HTERT RPE-1 (cell line): Measurements from ENCODE around the gene LOXL3.

Experiments used
- in situ Hi-C: fragments of 300-500 bp; cut with MboI; formaldehyde crosslinking; loops from 4 replicates; pipeline ENCODE4 v1.14.3; 2020; ENCODE audit warnings: low sequenced_read_pairs

Gene LOXL3, protein sequence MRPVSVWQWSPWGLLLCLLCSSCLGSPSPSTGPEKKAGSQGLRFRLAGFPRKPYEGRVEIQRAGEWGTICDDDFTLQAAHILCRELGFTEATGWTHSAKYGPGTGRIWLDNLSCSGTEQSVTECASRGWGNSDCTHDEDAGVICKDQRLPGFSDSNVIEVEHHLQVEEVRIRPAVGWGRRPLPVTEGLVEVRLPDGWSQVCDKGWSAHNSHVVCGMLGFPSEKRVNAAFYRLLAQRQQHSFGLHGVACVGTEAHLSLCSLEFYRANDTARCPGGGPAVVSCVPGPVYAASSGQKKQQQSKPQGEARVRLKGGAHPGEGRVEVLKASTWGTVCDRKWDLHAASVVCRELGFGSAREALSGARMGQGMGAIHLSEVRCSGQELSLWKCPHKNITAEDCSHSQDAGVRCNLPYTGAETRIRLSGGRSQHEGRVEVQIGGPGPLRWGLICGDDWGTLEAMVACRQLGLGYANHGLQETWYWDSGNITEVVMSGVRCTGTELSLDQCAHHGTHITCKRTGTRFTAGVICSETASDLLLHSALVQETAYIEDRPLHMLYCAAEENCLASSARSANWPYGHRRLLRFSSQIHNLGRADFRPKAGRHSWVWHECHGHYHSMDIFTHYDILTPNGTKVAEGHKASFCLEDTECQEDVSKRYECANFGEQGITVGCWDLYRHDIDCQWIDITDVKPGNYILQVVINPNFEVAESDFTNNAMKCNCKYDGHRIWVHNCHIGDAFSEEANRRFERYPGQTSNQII

DNA sequence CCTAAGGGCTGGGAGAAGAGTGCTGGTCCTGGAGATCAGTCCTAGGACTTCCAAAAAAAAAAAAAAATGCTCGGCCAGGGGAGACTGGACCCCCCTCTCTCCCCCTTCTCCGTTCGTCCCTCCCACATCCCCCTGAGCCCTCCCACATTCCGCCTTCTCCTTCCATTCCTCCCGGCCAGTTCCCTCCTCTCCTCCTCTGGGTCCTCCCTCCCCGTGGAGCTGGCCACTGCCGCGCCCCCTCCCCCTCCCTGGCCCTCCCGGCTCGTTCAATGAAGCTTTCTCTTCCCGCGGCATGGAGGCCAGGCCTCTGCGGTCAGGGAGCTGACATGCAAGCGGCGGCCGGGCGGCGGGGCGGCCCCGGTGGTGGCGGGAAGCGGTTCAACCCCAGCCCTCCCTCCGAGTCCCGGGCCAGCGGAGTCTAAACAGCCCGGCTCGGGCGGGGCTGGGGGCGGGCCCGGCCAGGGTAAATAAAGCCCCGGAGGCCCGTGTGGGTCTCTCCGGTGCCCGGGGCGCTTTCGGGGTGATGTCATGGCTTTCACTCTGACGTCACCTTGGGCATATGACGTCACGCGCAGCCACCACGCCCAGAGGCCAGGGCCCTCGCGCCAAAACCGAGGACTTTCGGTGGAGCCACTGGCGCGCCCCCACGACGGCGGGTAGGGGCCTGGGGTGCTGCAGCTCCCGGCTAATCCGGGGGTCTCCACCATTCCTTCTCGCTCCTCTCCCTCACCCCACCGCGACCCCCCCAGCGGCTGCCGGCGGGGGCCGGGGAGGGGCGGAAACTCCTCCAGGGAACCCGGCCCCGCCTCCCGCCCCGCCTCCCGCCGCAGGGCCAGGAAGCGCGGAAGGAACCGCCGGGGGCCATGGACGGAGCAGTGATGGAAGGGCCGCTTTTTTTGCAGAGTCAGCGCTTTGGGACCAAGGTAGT is at the start of gene LOXL3, which contains the start of gene DOK1:
LOXL3 (minus strand) TSS at position 51 of the 928 bp plus-strand sequence. CDS start 1,308 bp downstream, outside the sequence.
DOK1 (plus strand) TSS at position 829 of the 928 bp plus-strand sequence; CDS start at position 864, 35 bp downstream.
- in situ Hi-C loops = no loop called here

DNA sequence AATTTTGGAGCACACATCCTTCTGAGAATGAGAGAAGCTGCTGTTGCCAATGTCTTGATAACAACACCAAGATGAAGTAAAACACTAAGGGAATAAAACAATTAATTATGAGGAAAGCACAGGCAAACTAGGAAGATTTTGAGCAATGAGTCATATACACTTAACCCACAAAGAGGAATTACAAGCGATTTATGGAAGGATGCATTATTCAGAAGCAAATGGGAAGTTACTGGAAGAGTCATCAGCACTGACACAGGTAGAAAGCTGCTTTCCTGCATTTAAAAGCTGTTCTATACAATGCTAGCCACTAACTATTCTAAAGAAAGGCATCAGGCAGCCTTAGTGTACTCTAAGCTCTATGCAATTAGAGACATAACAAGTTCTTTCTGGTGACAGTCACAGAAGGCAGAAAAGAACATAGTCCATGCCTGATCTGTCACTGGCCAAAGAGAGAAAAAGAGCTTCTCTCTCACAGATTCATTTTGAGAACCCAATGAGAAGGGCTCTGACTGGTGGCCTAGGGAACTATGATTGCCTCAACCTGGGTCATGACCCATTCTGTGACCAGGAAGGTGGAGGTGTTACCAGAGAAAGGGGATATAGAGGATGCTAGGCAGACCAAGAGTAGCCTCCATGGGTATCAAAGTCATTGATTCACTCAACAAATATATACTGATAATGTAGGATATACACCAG is 49.0 kb upstream of the LOXL3 start:
- in situ Hi-C loops = no loop called here

- in situ Hi-C loops = no loop called here
These were observed 45.9 kb upstream of the LOXL3 start for GRCh38 chr2:74599676-74600075.

- in situ Hi-C loops = no loop called here
These were observed 43.7 kb upstream of the LOXL3 start for GRCh38 chr2:74597410-74597809.

- in situ Hi-C loops = no loop called here
These were observed 42.8 kb upstream of the LOXL3 start for GRCh38 chr2:74596584-74596983.

- in situ Hi-C loops = no loop called here
These were observed 40.4 kb upstream of the LOXL3 start for GRCh38 chr2:74593826-74594772.

GRCh38 chr2:74588664-74589063 is 34.9 kb upstream of the LOXL3 start:
- in situ Hi-C loops = no loop called here

GRCh38 chr2:74587664-74588277 is 34.0 kb upstream of the LOXL3 start:
- in situ Hi-C loops = no loop called here

- in situ Hi-C loops = no loop called here
These were observed 31.9 kb upstream of the LOXL3 start for GRCh38 chr2:74585406-74586185.

DNA sequence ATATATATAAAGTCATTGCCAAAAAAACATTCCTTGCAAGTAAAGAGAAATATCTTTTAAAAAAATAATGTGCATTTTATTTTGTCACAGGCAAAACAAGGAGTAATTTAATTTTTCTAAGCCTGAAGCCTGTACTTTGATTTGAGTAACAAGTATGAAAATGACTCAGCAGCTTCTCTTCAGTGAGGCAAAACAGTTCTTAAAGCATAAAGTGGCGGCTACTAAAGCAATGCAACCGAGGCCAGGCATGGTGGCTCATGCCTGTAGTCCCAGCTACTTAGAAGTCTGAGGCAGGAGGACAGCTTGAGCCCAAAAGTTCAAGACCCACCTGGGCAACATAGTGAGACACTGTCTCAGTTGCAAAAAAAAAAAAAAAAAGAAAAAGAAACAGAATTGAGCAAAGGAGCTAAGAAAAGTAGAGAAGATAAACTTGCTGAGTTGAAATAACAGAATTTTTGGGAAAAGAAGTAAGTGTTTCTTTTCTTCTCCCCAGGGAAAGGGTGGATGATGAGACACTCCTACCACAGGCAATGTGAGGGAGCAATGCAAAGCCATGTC is 30.4 kb upstream of the LOXL3 start:
- in situ Hi-C loops = no loop called here

GRCh38 chr2:74583504-74583903 is 29.8 kb upstream of the LOXL3 start:
- in situ Hi-C loops = no loop called here

DNA sequence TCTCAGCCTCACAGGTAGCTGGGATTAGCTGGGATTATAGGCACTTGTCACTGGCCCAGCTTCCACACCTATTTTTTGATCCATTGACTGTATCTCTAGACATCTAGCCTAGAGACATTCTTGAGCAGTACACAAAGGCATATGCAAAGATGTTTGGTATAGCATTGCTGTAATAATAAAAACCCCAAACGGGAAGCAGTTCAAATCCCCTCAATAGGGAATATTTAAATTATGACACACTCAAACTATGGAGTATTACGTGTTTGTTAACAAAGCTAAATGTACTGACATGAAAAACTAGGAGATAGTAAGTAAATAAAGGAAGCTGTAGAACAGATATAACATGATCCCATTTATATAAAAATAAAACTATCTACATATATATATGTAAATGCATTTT is 28.4 kb upstream of the LOXL3 start:
- in situ Hi-C loops = no loop called here

DNA sequence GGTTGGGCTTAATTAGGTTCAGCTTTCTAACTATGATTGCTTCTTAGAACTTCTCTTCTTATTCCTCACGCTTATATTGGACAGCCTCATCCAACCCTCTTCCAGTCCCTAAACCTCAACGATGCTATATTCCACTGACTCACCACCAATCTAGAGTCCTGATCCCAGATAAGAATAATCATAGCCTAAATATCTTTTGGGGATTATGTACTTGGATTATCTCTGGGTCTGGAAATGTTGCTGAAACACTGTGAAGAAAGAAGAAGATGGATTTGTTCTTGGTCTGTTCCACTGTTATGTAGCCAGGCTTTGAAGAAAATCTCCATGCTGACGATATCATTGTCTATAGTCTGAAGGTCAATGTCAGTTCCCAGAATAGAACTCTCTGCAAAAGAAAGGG is 27.7 kb upstream of the LOXL3 start:
- in situ Hi-C loops = no loop called here

DNA sequence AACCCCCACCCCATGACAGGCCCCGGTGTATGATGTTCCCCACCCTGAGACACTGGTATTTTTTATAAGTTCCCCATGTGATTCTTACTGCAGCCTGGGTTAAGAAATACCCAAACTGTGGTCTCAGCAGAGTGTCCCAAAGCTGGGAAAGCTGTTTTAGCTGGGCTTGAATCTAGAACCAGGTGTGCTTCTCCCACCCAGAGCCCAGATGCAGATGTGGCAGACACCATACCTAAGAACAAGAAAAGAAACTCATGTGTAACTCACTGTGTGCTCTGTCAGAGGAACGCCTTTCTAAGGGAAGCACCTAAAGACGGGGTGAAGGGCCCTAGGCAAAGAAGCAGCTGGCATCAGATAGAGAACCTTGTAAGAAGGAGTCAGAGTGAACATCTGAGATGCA is 24.7 kb upstream of the LOXL3 start:
- in situ Hi-C loops = no loop called here

GRCh38 chr2:74577448-74577847 is 23.7 kb upstream of the LOXL3 start:
- in situ Hi-C loops = no loop called here

DNA sequence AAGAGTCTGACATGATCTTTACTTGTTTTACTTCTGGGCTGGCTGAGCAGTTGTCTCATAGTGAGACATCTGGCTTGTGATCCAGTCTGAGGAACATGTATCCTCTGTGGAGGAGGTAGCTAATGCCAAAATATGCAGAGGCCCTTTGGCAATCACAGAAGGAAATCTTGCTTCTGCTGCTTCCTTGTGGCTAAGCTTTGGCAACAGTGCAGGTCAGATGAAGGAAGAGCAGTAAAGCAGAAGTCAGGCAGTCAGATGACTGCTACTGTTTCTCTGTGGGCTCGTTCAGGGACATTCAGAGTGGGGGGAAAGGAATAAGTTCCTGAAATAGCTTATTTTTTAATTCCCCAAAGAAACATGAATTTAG is 23.1 kb upstream of the LOXL3 start:
- in situ Hi-C loops = no loop called here

GRCh38 chr2:74576211-74576862 is 22.6 kb upstream of the LOXL3 start:
- in situ Hi-C loops = no loop called here
